IMR-90 (cell line): ENCODE measurements around the gene MS4A13. TPM values are rescaled to one million over a fixed set of nuclear protein-coding genes. Genes with fewer than 3 reads are reported as not detected.

ENCODE experiments used
- ATAC-seq: fragments of 200-7000 bp; cut with Tn5 transposase; 2 replicates; pipeline ENCODE4 v1.9.1; 2020; ENCODE audit warnings: low read depth, mild to moderate bottlenecking, moderate library complexity
- BruUV-seq: library from RNA; stranded (reverse); fragments of 400-500 nt; replicated peaks from 2 replicates; lab custom pipeline; 2021; lab: Mats Ljungman, UMichigan
- CTCF ChIA-PET: fragments of 300-600 bp; formaldehyde crosslinking; extraction: SDS; loops from one replicate; lab custom pipeline; 2021; ENCODE audit warnings: antibody characterized with exemption; lab: Yijun Ruan, JAX
- POLR2A ChIA-PET: fragments of 300-600 bp; sonication (Branson Sonifier 250); formaldehyde crosslinking; loops from one replicate; lab custom pipeline; 2022; ENCODE audit warnings: antibody characterized with exemption; ENCODE audit not compliant: unreplicated experiment; lab: Charles Lee
- DNase-seq: peaks from one replicate; pipeline ENCODE4 v3.0.0; 2013
- H2AFZ ChIP-seq: replicated peaks from 2 replicates; pipeline ENCODE3; 2013; ENCODE audit warnings: low read length, mild to moderate bottlenecking; ENCODE audit not compliant: poor library complexity
- H2AK5ac ChIP-seq: 2 replicates; pipeline ENCODE4 v1.6.1; 2013; ENCODE audit warnings: low read depth, low read length, inconsistent platforms
- H2AK9ac ChIP-seq: replicated peaks from 2 replicates; pipeline ENCODE3; 2013; ENCODE audit warnings: mild to moderate bottlenecking, low read depth, low read length, moderate library complexity; ENCODE audit not compliant: poor library complexity
- H2BK120ac ChIP-seq: 2 replicates; pipeline ENCODE4 v1.6.1; 2013; ENCODE audit warnings: low read depth, low read length, inconsistent platforms
- H2BK15ac ChIP-seq: 3 replicates; pipeline ENCODE4 v1.6.1; 2013; ENCODE audit warnings: low read depth, low read length, inconsistent platforms
- H2BK20ac ChIP-seq: 2 replicates; pipeline ENCODE4 v1.6.1; 2013; ENCODE audit warnings: low read depth, mild to moderate bottlenecking, inconsistent platforms, low read length, moderate library complexity
- H2BK5ac ChIP-seq: 2 replicates; pipeline ENCODE4 v1.6.1; 2013; ENCODE audit warnings: mild to moderate bottlenecking, low read depth, low read length, inconsistent platforms; ENCODE audit not compliant: poor library complexity, severe bottlenecking
- H3K14ac ChIP-seq: replicated peaks from 2 replicates; pipeline ENCODE4 v1.6.1; 2013; ENCODE audit warnings: low read depth, low read length, inconsistent platforms
- H3K18ac ChIP-seq: 2 replicates; pipeline ENCODE4 v1.6.1; 2013; ENCODE audit warnings: low read depth, low read length, control low read depth
- H3K23ac ChIP-seq: 2 replicates; pipeline ENCODE4 v1.6.1; 2013; ENCODE audit warnings: low read depth, low read length, inconsistent platforms
- H3K27ac ChIP-seq: 2 replicates; pipeline ENCODE4 v1.5.1; 2013; ENCODE audit warnings: mild to moderate bottlenecking, control low read depth, low read length; ENCODE audit not compliant: insufficient read depth
- H3K27me3 ChIP-seq: 2 replicates; pipeline ENCODE4 v1.6.1; 2013; ENCODE audit warnings: low read length; ENCODE audit not compliant: control insufficient read depth, insufficient read depth
- H3K36me3 ChIP-seq: 2 replicates; pipeline ENCODE4 v1.6.1; 2013; ENCODE audit warnings: low read length, mixed read lengths; ENCODE audit not compliant: control insufficient read depth, insufficient read depth
- H3K4ac ChIP-seq: 2 replicates; pipeline ENCODE4 v1.6.1; 2013; ENCODE audit warnings: low read depth, low read length, inconsistent platforms
- H3K4me1 ChIP-seq: 2 replicates; pipeline ENCODE4 v1.6.1; 2013; ENCODE audit warnings: low read length, mixed read lengths; ENCODE audit not compliant: control insufficient read depth, insufficient read depth
- H3K4me2 ChIP-seq: 2 replicates; pipeline ENCODE4 v1.6.1; 2013; ENCODE audit warnings: low read depth, mild to moderate bottlenecking, control low read depth, low read length, moderate library complexity
- H3K4me3 ChIP-seq: 2 replicates; pipeline ENCODE4 v1.5.1; 2013; ENCODE audit warnings: low read depth, mild to moderate bottlenecking, control low read depth, low read length, moderate library complexity; ENCODE audit not compliant: insufficient read depth
- H3K56ac ChIP-seq: 2 replicates; pipeline ENCODE4 v1.6.1; 2013; ENCODE audit warnings: low read length, inconsistent platforms; ENCODE audit not compliant: insufficient read depth; ENCODE audit errors: extremely low read depth
- H3K79me1 ChIP-seq, 2 experiments: 2 replicates each; pipeline ENCODE4 v1.6.1; 2013; ENCODE audit warnings: low read length in 2 of 2, inconsistent platforms in 1 of 2, low read depth in 1 of 2
- H3K9ac ChIP-seq: 2 replicates; pipeline ENCODE4 v1.6.1; 2013; ENCODE audit warnings: low read depth, low read length, control low read depth
- H3K9me1 ChIP-seq: 2 replicates; pipeline ENCODE4 v1.6.1; 2013; ENCODE audit warnings: low read length, inconsistent platforms; ENCODE audit not compliant: insufficient read depth
- H3K9me3 ChIP-seq: 2 replicates; pipeline ENCODE4 v1.6.1; 2013; ENCODE audit warnings: low read length; ENCODE audit not compliant: control insufficient read depth, insufficient read depth
- H4K20me1 ChIP-seq: 2 replicates; pipeline ENCODE4 v1.6.1; 2013; ENCODE audit warnings: low read length, inconsistent platforms; ENCODE audit not compliant: insufficient read depth
- H4K5ac ChIP-seq: 2 replicates; pipeline ENCODE4 v1.6.1; 2013; ENCODE audit warnings: mild to moderate bottlenecking, low read depth, low read length, control low read depth
- H4K8ac ChIP-seq, 2 experiments: 2 replicates each; pipeline ENCODE4 v1.6.1; 2013; ENCODE audit warnings: low read depth in 2 of 2, low read length in 2 of 2, control low read depth in 1 of 2, inconsistent platforms in 1 of 2
- H4K91ac ChIP-seq: 2 replicates; pipeline ENCODE4 v1.6.1; 2013; ENCODE audit warnings: low read depth, low read length, inconsistent platforms; ENCODE audit not compliant: insufficient read depth
- NFE2L2 ChIP-seq: fragments of 150-350 bp; IDR thresholded peaks from 2 replicates; pipeline ENCODE4 v1.6.1; 2016; ENCODE audit warnings: low read depth, mild to moderate bottlenecking, low read length
- WGBS, 2 experiments: methylation state at CpG; one replicate each; pipeline versions ENCODE4 v1.1.5 to v1.1.7; 2013; ENCODE audit warnings: missing lambda C conversion rate in 2 of 2; ENCODE audit not compliant: insufficient read length in 1 of 2; ENCODE audit errors: extremely low coverage in 2 of 2; 5-methylcytosine and 5-hydroxymethylcytosine counted together
- dilution Hi-C: fragments of 300-500 bp; cut with HindIII; formaldehyde crosslinking; loops from one replicate; pipeline ENCODE4 v1.14.3; 2018; ENCODE audit warnings: low sequenced_read_pairs; ENCODE audit not compliant: unreplicated experiment
- in situ Hi-C: fragments of 300-500 bp; cut with MboI; formaldehyde crosslinking; loops from 3 replicates; pipeline ENCODE4 v1.14.3; 2019; ENCODE audit warnings: low sequenced_read_pairs, inconsistent platforms, mixed read lengths
- intact Hi-C: fragments of 100-400 bp; cut with micrococcal nuclease; formaldehyde crosslinking; loops from 2 replicates; pipeline ENCODE4 v1.10.0; 2022
- polyA plus RNA-seq, 3 experiments: library from polyadenylated mRNA; depleted of rRNA; stranded (reverse); fragments of >200 nt; gene quantifications; 2 replicates each; pipeline ENCODE4 v1.2.3, GENCODE V29; 2012; ENCODE audit warnings: low replicate concordance in 1 of 3
- total RNA-seq: library from RNA; depleted of rRNA; stranded (reverse); fragments of >200 nt; gene quantifications from 2 replicates; pipeline ENCODE4 v1.2.3, GENCODE V29; 2012

Gene MS4A13
- total and polyA plus RNA-seq, 2 of the 4 experiments (the other 2 are of a cell fraction): not detected

GRCh38 chr11:60482361-60482760 is 32.8 kb upstream of the MS4A13 start:
- H2AK9ac ChIP-seq: no peak overlapping the region
- H3K18ac ChIP-seq: no peak overlapping the region
- in situ Hi-C loops: no loop called here
- no peak overlapping the region for H3K4me2 ChIP-seq
- no peak overlapping the region for H2BK15ac ChIP-seq
- H3K9me3 ChIP-seq: peaks cover 1% of the 10 kb centered on the region; the same call in 1 of the 2 replicates
- no peaks in the 10 kb centered on the region for H3K4me1 ChIP-seq
- POLR2A ChIA-PET: no interaction called here
- DNase-seq (no peak), ATAC-seq (no peak)
- dilution Hi-C loops: no loop called here
- no CpG with 5 or more reads among the region's 2 CpGs for WGBS, 2 experiments
- intact Hi-C loops: no loop called here
- H3K4ac ChIP-seq: no peak overlapping the region
- no peak overlapping the region for H3K56ac ChIP-seq
- no peak overlapping the region for H2BK5ac ChIP-seq
- no peaks in the 10 kb centered on the region for H3K27me3 ChIP-seq
- H4K91ac ChIP-seq: no peak overlapping the region
- no peak overlapping the region for H3K9ac ChIP-seq
- no peak overlapping the region for H3K14ac ChIP-seq
- H3K79me1 ChIP-seq: no peaks in the 10 kb centered on the region
- H3K36me3 ChIP-seq: no peaks in the 10 kb centered on the region
- CTCF ChIA-PET: no interaction called here
- H2AFZ ChIP-seq: no peak overlapping the region
- TF ChIP-seq NFE2L2: no peak
- H3K23ac ChIP-seq: no peak overlapping the region
- H2BK120ac ChIP-seq: no peak overlapping the region
- no peak overlapping the region for H3K27ac ChIP-seq
- no peaks in the 10 kb centered on the region for H4K20me1 ChIP-seq
- H3K9me1 ChIP-seq: no peaks in the 10 kb centered on the region
- H4K5ac ChIP-seq: no peak overlapping the region
- BruUV-seq: no TSS peak
- no peak overlapping the region for H4K8ac ChIP-seq
- no peak overlapping the region for H2BK20ac ChIP-seq
- no peak overlapping the region for H3K4me3 ChIP-seq
- no peak overlapping the region for H2AK5ac ChIP-seq
